SK-N-SH (cell line): ENCODE results near the gene EVC. TPM values are rescaled to one million over a fixed set of nuclear protein-coding genes. Genes with fewer than 3 reads are reported as not detected.

Experiments used
- CTCF ChIA-PET: fragments of 300-600, 350-600 bp; formaldehyde crosslinking; extraction: SDS; loops from one replicate; lab custom pipeline; 2021; lab: Yijun Ruan, JAX
- POLR2A ChIA-PET: fragments of 350-600 bp; sonication (Branson Sonifier 250); formaldehyde crosslinking; extraction: SDS; loops from one replicate; lab custom pipeline; 2020; ENCODE audit warnings: antibody characterized with exemption, inconsistent platforms; lab: Yijun Ruan, JAX
- DNase-seq: peaks from one replicate; pipeline ENCODE4 v3.0.0; 2012
- H2AFZ ChIP-seq: fragments of 200-600 bp; sonication (generic); 2 replicates; pipeline ENCODE4 v1.8.1; 2016; ENCODE audit warnings: antibody characterized with exemption, mild to moderate bottlenecking, low read depth
- H3F3A ChIP-seq: fragments of 200-600 bp; sonication (generic); replicated peaks from 2 replicates; pipeline ENCODE3; 2016; ENCODE audit warnings: antibody characterized with exemption, mild to moderate bottlenecking; ENCODE audit not compliant: insufficient read depth
- H3K27ac ChIP-seq, 2 experiments: fragments of 200-500 bp in 1 of 2; fragments of 200-600 bp in 1 of 2; sonication (Bioruptor generic) in 1 of 2; sonication (generic), shearing (Covaris generic) in 1 of 2; 2 replicates each; pipeline versions ENCODE4 v1.5.1 to v1.6.1; 2014 to 2016; ENCODE audit warnings: low read depth in 2 of 2, inconsistent platforms in 1 of 2, low read length in 1 of 2, mild to moderate bottlenecking in 1 of 2, mixed read lengths in 1 of 2
- H3K27me3 ChIP-seq: fragments of 200-600 bp; sonication (generic), shearing (Covaris generic); 2 replicates; pipeline ENCODE4 v1.6.1; 2016; ENCODE audit warnings: mixed run types; ENCODE audit not compliant: insufficient read depth
- H3K36me3 ChIP-seq, 2 experiments: fragments of 200-500 bp in 1 of 2; fragments of 200-600 bp in 1 of 2; sonication (Bioruptor generic) in 1 of 2; sonication (generic) in 1 of 2; replicated peaks in 1 of 2; 2 replicates each; pipeline versions ENCODE3 to v1.5.1; 2014 to 2016; ENCODE audit warnings: low read length in 1 of 2, mild to moderate bottlenecking in 1 of 2; ENCODE audit not compliant: insufficient read depth in 2 of 2, control insufficient read depth in 1 of 2
- H3K4me1 ChIP-seq, 2 experiments: fragments of 200-500 bp in 1 of 2; fragments of 200-600 bp in 1 of 2; sonication (Bioruptor generic) in 1 of 2; sonication (generic), shearing (Covaris generic) in 1 of 2; 2 replicates each; pipeline versions ENCODE4 v1.5.1 to v1.6.1; 2014 to 2016; ENCODE audit warnings: low read depth in 1 of 2, low read length in 1 of 2, mixed run types in 1 of 2; ENCODE audit not compliant: insufficient read depth in 2 of 2, control insufficient read depth in 1 of 2
- H3K4me2 ChIP-seq: fragments of 200-600 bp; sonication (generic), shearing (Covaris generic); 2 replicates; pipeline ENCODE4 v1.6.1; 2017; ENCODE audit warnings: mixed run types
- H3K4me3 ChIP-seq, 2 experiments: fragments of 200-500 bp in 1 of 2; fragments of 200-600 bp in 1 of 2; sonication (Bioruptor generic) in 1 of 2; sonication (generic), shearing (Covaris generic) in 1 of 2; 2 replicates each; pipeline versions ENCODE4 v1.5.1 to v1.8.1; 2014 to 2016; ENCODE audit warnings: low read depth in 2 of 2, inconsistent platforms in 1 of 2, low read length in 1 of 2, mild to moderate bottlenecking in 1 of 2, mixed read lengths in 1 of 2, moderate library complexity in 1 of 2
- H3K79me2 ChIP-seq: fragments of 200-600 bp; sonication (generic); 2 replicates; pipeline ENCODE4 v1.8.1; 2017; ENCODE audit warnings: mild to moderate bottlenecking; ENCODE audit not compliant: insufficient read depth
- H3K9ac ChIP-seq: fragments of 200-600 bp; sonication (generic); 2 replicates; pipeline ENCODE4 v1.6.1; 2017; ENCODE audit warnings: mixed run types
- H3K9me2 ChIP-seq: fragments of 200-600 bp; sonication (generic); 2 replicates; pipeline ENCODE4 v1.6.1; 2017; ENCODE audit warnings: mixed run types
- H3K9me3 ChIP-seq: fragments of 200-600 bp; sonication (generic); 2 replicates; pipeline ENCODE4 v1.6.1; 2017; ENCODE audit warnings: mixed run types, mild to moderate bottlenecking, moderate library complexity
- H4K20me1 ChIP-seq: fragments of 200-600 bp; sonication (generic); 2 replicates; pipeline ENCODE4 v1.6.1; 2017; ENCODE audit warnings: mild to moderate bottlenecking, mixed run types; ENCODE audit not compliant: insufficient read depth
- ELF1 ChIP-seq: IDR thresholded peaks from 2 replicates; pipeline ENCODE4 v1.4.0; 2012
- GABPA ChIP-seq: IDR thresholded peaks from 2 replicates; pipeline ENCODE4 v1.4.0; 2012; ENCODE audit warnings: low read depth, mild to moderate bottlenecking
- GATA2 ChIP-seq: sonication (generic); formaldehyde crosslinking; IDR thresholded peaks from 2 replicates; pipeline ENCODE4 v1.5.0; 2020; ENCODE audit warnings: mild to moderate bottlenecking, missing genetic modification reagents
- MAX ChIP-seq: IDR thresholded peaks from 2 replicates; pipeline ENCODE4 v1.4.0; 2012; ENCODE audit warnings: low read depth
- MEF2A ChIP-seq: IDR thresholded peaks from 2 replicates; pipeline ENCODE4 v1.4.0; 2012; ENCODE audit warnings: low read depth, borderline replicate concordance
- NFIC ChIP-seq: IDR thresholded peaks from 2 replicates; pipeline ENCODE4 v1.4.0; 2012; ENCODE audit warnings: borderline replicate concordance
- NRF1 ChIP-seq: IDR thresholded peaks from 2 replicates; pipeline ENCODE4 v1.6.1; 2012; ENCODE audit warnings: low read depth, mild to moderate bottlenecking, low read length
- PBX3 ChIP-seq: IDR thresholded peaks from 2 replicates; pipeline ENCODE4; 2012
- RAD21 ChIP-seq: IDR thresholded peaks from 2 replicates; pipeline ENCODE4 v1.6.1; 2012; ENCODE audit warnings: mild to moderate bottlenecking, low read length
- RCOR1 ChIP-seq: fragments of 150-350 bp; IDR thresholded peaks from 2 replicates; pipeline ENCODE4 v1.6.1; 2017; ENCODE audit warnings: antibody characterized with exemption, low read length
- RXRA ChIP-seq: IDR thresholded peaks from 2 replicates; pipeline ENCODE4 v1.4.0; 2012; ENCODE audit warnings: low read depth, mild to moderate bottlenecking, borderline replicate concordance
- SMC3 ChIP-seq: IDR thresholded peaks from 2 replicates; pipeline ENCODE4 v1.6.1; 2012; ENCODE audit warnings: low read depth, low read length, improper control_type of control experiment
- TAF1 ChIP-seq: IDR thresholded peaks from 2 replicates; pipeline ENCODE4 v1.6.1; 2012; ENCODE audit warnings: low read depth, mild to moderate bottlenecking, low read length, moderate library complexity, borderline replicate concordance
- TCF12 ChIP-seq: IDR thresholded peaks from 2 replicates; pipeline ENCODE4 v1.4.0; 2012
- USF1 ChIP-seq: IDR thresholded peaks from 2 replicates; pipeline ENCODE4 v1.4.0; 2012; ENCODE audit warnings: low read depth, borderline replicate concordance
- USF2 ChIP-seq: fragments of 150-350 bp; IDR thresholded peaks from 2 replicates; pipeline ENCODE4 v1.6.1; 2017; ENCODE audit warnings: antibody characterized with exemption, low read length, low read depth, borderline replicate concordance
- WGBS: methylation state at CpG from one replicate; pipeline ENCODE4 v1.1.6; 2017; ENCODE audit warnings: low lambda C conversion rate; 5-methylcytosine and 5-hydroxymethylcytosine counted together
- polyA plus RNA-seq, 3 experiments: library from polyadenylated mRNA; depleted of rRNA; stranded (reverse); fragments of >200 nt; gene quantifications; 2 replicates each; pipeline ENCODE4 v1.2.3, GENCODE V29; 2012

The EVC gene
- polyA plus RNA-seq, 1 of the 3 experiments (the other 2 are of a cell fraction): 3.8 TPM

- no peak for TF ChIP-seq NFIC
- TF ChIP-seq PBX3: no peak
- TF ChIP-seq RAD21: no peak
- no peak for TF ChIP-seq RXRA
- TF ChIP-seq TAF1: no peak
These were observed 94.3 kb downstream of the EVC start (continued) for GRCh38 chr4:5805270-5805669.

- H3K27me3 ChIP-seq: no peaks in the 10 kb centered on the region
- no peak overlapping the region for H3K4me3 ChIP-seq
- H4K20me1 ChIP-seq: no peaks in the 10 kb centered on the region
- no peaks in the 10 kb centered on the region for H3K9me2 ChIP-seq
- no peaks in the 10 kb centered on the region for H3K79me2 ChIP-seq
- WGBS: 72% methylated on average over 5 of the region's 10 CpGs
- H3K36me3 ChIP-seq: peaks cover 10 to 49% of the 10 kb centered on the region in 2 experiments
- no peaks in the 10 kb centered on the region for H3F3A ChIP-seq
- DNase-seq: peak; percentile 50
- TF ChIP-seq MEF2A (no peak), PBX3 (no peak), MAX (no peak), ELF1 (no peak)
- H3K9me3 ChIP-seq: no peaks in the 10 kb centered on the region
- ChIA-PET CTCF (interaction anchor here (1.0 to 3.2 kb wide), 5 partner anchors 13 to 190 kb away, joined by 3 to 11 read pairs (median 5); no protein-coding TSS in a partner anchor), POLR2A (no interaction called here)
- H2AFZ ChIP-seq: no peak overlapping the region
- H3K9ac ChIP-seq: no peak overlapping the region
- H3K4me2 ChIP-seq: no peak overlapping the region
- peaks cover 0 to 11% of the 10 kb centered on the region in 2 experiments; a peak in 1 of 4 replicates for H3K4me1 ChIP-seq
- peak overlapping the region in 1 of 2 experiments; percentile 44; a peak in 2 of 4 replicates for H3K27ac ChIP-seq
These were observed 97.2 kb downstream of the EVC start for GRCh38 chr4:5808081-5808741.

- H3K27ac ChIP-seq: no peak overlapping the region
- CTCF ChIA-PET: interaction anchor here (1.1 to 3.2 kb wide), 3 partner anchors 19 to 189 kb away, joined by 3 to 11 read pairs (median 4); no protein-coding TSS in a partner anchor
- no peak overlapping the region for H3K4me2 ChIP-seq
- DNase-seq: no peak
- no peaks in the 10 kb centered on the region for H3K9me2 ChIP-seq
- no peaks in the 10 kb centered on the region for H3K9me3 ChIP-seq
- H3K4me3 ChIP-seq: no peak overlapping the region
- H3K4me1 ChIP-seq: peaks cover 0 to 11% of the 10 kb centered on the region in 2 experiments; a peak in 1 of 4 replicates
- no peaks in the 10 kb centered on the region for H3F3A ChIP-seq
- H3K27me3 ChIP-seq: no peaks in the 10 kb centered on the region
- H4K20me1 ChIP-seq: no peaks in the 10 kb centered on the region
- POLR2A ChIA-PET: no interaction called here
- no peaks in the 10 kb centered on the region for H3K79me2 ChIP-seq
- H2AFZ ChIP-seq: no peak overlapping the region
- WGBS: 90% methylated on average over 12 of the region's 12 CpGs
- H3K36me3 ChIP-seq: peaks cover 10 to 53% of the 10 kb centered on the region in 2 experiments
- H3K9ac ChIP-seq: no peak overlapping the region
- TF ChIP-seq GABPA: no peak
- no peak for TF ChIP-seq RCOR1
- no peak for TF ChIP-seq TCF12
- no peak for TF ChIP-seq NRF1
- TF ChIP-seq SMC3: no peak
- TF ChIP-seq PBX3: no peak
- no peak for TF ChIP-seq NFIC
- no peak for TF ChIP-seq USF2
- no peak for TF ChIP-seq GATA2 (CRISPR knock-in tag)
- TF ChIP-seq MAX: no peak
- no peak for TF ChIP-seq USF1
These were observed 98.3 kb downstream of the EVC start for GRCh38 chr4:5809216-5809776.
